NCI-H146 treated with DMSO at 0.1 percent for 48 hours (cell line): ENCODE data around the gene CDC42EP2.
"Not testable (repeated sequence)": the region's sequence is repeated elsewhere in the genome, so short reads cannot be mapped to it uniquely, and the experiment has no call there.

Experiments used
- DNase-seq: peaks from one replicate; lab custom pipeline; 2025; ENCODE audit not compliant: unreplicated experiment; lab: John Stamatoyannopoulos, UW

The CDC42EP2 gene

GRCh38 chr11:65317025-65317786 lies 2.5 kb downstream of the CDC42EP2 start:
- peak; percentile 27 for DNase-seq

GRCh38 chr11:65320386-65321075 lies 5.9 kb downstream of the CDC42EP2 start:
- no peak for DNase-seq

DNA sequence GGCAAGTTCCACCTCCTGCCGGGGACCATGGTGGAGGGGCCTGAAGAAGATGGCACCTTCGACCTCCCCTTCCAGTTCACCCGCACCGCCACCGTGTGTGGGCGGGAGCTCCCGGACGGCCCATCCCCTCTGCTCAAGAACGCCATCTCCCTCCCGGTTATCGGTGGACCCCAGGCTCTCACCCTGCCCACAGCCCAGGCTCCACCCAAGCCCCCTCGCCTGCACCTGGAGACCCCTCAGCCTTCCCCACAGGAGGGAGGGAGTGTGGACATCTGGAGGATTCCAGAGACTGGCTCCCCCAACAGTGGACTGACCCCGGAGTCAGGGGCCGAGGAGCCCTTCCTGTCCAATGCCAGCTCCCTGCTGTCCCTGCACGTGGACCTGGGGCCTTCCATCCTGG lies 6.4 kb downstream of the CDC42EP2 start:
- DNase-seq: no peak

GRCh38 chr11:65321828-65322485 lies 7.3 kb downstream of the CDC42EP2 start:
- DNase-seq: no peak

- no peak for DNase-seq
Measured at GRCh38 chr11:65323813-65324212, 9.1 kb downstream of the CDC42EP2 start.

- no peak for DNase-seq
Measured at GRCh38 chr11:65325435-65325834, 10.8 kb downstream of the CDC42EP2 start.

GRCh38 chr11:65327021-65327420 lies 12.4 kb downstream of the CDC42EP2 start:
- no peak for DNase-seq

DNA sequence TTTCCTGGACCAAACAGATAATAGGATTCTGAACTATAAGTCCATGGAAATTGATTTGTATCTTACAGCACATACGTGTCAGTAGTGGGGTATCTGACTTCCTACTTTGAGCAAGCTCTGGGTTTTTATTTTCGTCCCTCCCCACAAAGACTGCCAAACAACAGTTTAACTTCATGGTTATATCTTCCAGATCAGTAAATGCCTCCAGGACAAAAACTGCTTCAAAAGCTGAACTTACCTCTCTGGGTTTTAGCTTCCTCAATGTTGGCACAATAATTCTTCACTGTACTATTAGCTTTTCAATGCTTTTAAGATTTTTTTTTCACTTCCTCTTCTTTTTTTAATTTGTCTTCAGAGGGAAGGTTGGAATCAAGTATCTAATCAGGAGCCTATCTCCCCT lies 14.8 kb downstream of the CDC42EP2 start:
- no peak for DNase-seq

DNA sequence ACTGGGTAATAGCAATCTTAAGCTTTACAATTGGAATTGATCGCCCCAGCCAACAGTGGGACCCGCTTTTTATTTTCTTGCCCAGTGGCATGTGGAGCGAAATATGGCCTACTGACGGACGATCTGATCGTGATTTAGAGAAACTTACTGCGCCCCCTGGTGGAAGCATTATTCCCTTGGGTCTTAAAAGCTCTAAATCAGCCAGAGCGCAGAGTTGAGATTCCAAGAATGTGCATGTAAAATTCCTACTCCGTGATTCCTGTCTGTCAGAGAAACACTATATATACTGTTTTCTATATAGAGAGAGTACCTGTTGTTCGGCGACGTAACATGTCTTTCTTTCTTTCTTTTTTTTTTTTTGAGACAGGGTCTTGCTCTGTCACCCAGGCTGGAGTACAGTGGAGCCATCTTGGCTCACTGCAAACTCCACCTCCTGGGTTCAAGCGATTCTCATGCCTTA lies 15.3 kb downstream of the CDC42EP2 start:
- DNase-seq: peak; percentile 76

- DNase-seq: no peak
Measured at GRCh38 chr11:65330544-65330943, 15.9 kb downstream of the CDC42EP2 start.

DNA sequence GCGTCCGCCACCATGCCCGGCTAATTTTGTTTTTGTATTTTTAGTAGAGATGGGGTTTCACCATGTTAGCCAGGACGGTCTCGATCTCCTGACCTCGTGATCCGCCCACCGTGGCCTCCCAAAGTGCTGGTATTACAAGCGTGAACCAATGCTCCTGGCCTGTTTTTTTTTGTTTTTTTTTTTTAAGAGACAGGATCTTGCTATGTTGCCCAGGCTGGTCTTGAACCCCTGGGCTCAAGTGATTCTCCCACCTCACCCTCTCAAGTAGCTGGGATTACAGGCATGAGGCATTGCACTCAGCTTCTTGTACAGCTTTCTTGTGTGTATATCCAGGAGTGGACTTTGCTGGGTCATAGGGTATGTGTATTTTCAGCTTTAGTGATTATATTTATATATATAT lies 17.9 kb downstream of the CDC42EP2 start:
- DNase-seq: not testable (repeated sequence)

DNA sequence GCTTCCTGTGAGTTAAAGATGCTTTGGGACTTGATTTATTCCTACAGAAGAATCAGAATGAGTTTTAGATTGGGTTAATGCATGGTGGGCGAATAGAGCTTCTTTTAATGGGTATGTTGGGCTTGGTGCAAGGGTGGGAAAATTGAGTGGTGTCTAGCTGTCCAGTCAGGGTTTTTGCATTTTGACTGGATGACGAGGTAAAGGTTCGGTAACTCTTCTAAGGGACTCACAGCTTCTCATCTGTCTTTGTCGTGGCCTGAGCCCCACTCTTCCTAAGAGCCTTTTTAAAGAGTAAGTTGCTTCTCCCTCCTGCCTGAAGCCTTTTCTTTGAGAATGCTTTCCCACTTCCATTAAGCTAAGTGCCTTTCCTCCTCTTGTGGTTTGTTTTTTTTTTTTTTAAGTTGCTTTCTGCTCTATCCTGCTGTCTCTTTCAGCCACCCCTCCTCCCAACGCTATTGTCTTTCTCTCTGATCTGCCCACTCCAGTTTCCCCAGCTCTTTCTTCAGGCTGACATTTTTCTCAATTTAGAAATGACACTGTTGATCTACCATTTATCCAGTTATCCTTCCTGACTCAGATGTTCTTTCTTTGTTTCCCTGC lies 20.1 kb downstream of the CDC42EP2 start:
- DNase-seq: no peak

GRCh38 chr11:65338676-65339075 lies 24.0 kb downstream of the CDC42EP2 start:
- no peak for DNase-seq

- no peak for DNase-seq
Measured at GRCh38 chr11:65340226-65340625, 25.6 kb downstream of the CDC42EP2 start.

GRCh38 chr11:65341856-65342255 lies 27.2 kb downstream of the CDC42EP2 start:
- no peak for DNase-seq

DNA sequence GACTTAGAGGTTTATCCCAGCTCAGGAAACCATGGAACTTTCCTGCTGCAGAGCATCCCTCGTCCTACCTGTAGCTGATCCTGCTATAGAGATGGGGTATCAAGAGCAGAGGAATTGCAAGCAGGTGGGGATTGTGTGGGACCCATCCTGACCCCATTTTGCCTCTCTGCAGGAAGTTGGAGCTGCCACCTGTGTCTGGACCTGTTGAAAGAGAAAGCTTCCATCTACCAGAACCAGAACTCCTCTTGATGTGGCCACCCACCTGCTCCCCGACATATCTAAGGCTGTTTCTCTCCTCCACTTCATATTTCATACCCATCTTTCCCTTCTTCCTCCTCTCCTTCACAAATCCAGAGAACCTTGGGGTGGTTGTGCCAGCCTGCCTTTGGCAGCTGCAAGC lies 36.8 kb downstream of the CDC42EP2 start:
- DNase-seq: no peak

- no peak for DNase-seq
Measured at GRCh38 chr11:65352783-65353182, 38.1 kb downstream of the CDC42EP2 start.

GRCh38 chr11:65353376-65353775 lies 38.7 kb downstream of the CDC42EP2 start:
- DNase-seq: no peak

DNA sequence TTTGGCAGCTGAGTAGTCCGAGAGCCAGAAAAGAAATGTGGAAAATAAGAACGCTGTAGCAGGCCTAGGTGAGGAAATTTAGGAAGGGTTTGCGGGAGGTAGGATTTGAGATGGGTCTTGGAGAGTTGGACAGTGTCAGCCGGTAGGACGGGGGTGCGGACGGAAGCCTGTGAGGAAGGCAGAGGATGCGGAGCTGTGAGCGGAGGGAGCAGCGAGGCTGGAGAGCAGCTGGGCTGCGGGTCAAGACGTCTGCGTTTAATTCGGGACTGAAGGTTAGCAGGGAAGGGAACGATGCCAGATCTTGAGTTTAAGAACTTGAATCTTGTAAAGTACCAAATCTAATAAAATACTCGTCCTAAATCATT lies 39.2 kb downstream of the CDC42EP2 start:
- no peak for DNase-seq

DNA sequence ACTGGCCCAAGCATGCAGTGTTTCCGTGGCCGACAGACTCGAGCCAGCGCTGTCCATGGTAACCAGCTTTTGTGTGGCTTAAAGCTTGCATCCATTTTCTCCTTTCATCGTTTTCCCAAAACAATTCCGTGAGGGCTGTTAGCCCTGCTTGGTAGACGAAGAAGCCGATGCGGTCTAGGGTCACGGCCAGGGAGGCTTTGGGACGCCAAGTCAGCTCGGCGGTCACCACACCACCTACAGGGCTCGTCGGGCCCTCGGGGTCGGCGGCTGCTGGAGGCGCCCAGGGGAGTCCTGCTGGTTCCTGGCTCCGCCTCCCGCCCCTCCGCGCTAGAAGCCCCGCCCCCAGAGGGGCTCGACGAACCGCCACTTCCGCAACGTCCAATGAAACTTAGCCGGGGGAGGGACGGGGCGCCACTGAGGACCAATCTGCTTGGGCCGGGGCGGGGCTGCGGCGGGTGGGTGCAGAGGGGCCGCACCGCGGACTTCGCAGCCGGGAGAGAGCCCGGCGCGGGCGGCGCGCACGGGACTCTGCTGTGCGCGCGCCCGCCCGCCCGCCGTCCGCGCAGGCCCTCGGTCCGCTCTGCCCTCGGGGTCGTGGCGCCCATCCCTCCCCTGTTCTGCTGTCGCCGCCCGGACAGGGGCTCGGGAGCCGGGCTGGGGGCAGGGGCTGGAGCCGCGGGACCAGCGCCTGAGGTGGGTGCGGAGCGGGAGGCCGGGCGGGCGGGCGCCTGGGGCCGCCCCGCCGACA lies 39.8 kb downstream of the CDC42EP2 start, which contains the start of gene TIGD3:
Gene TIGD3 (plus strand): TSS at position 487 of the 748 bp plus-strand sequence. CDS start 1,058 bp downstream, outside the sequence.
- peak; percentile 95 for DNase-seq
